Activated CD8-positive, alpha-beta memory T cell treated with anti-CD3 and anti-CD28 coated beads, Interleukin-2, amount 10 ng/mL, durations not matched to agents 7 days and 5 days (primary cell): ENCODE data around the gene PRR35. TPM values are rescaled to one million over a fixed set of nuclear protein-coding genes. Genes with fewer than 3 reads are reported as not detected.

Source experiments
- ATAC-seq: fragments of 150-1000 bp; cut with Tn5 transposase; one replicate; pipeline ENCODE4 v1.10.0; 2021; ENCODE audit warnings: moderate library complexity
- CTCF ChIA-PET: fragments of 350-600 bp; sonication (Branson Sonifier 250); formaldehyde crosslinking; loops from one replicate; lab custom pipeline; 2021; ENCODE audit warnings: antibody characterized with exemption; lab: Charles Lee
- DNase-seq: peaks from one replicate; pipeline ENCODE4 v3.0.0-alpha.2; 2020
- H3K27ac Mint-ChIP-seq: one replicate; pipeline ENCODE4 v1.8.0; 2021; ENCODE audit warnings: mild to moderate bottlenecking, mixed read lengths
- H3K27me3 Mint-ChIP-seq: one replicate; pipeline ENCODE4 v1.8.0; 2021; ENCODE audit warnings: mixed read lengths
- H3K36me3 Mint-ChIP-seq: one replicate; pipeline ENCODE4 v1.8.0; 2021; ENCODE audit warnings: mild to moderate bottlenecking, mixed read lengths
- H3K4me1 Mint-ChIP-seq: one replicate; pipeline ENCODE4 v1.8.0; 2021; ENCODE audit warnings: mixed read lengths
- H3K4me3 Mint-ChIP-seq: one replicate; pipeline ENCODE4 v1.8.0; 2021; ENCODE audit warnings: mild to moderate bottlenecking, moderate library complexity, mixed read lengths
- H3K9me3 Mint-ChIP-seq: one replicate; pipeline ENCODE4 v1.8.0; 2022; ENCODE audit warnings: low read depth, mixed read lengths
- microRNA-seq: library from miRNA; unstranded; fragments of <30 nt; microRNA quantifications from one replicate; pipeline ENCODE4 v1.2.0, GENCODE V29; 2022
- total RNA-seq, 2 experiments: library from RNA; stranded (reverse); gene quantifications; one replicate each; pipeline ENCODE4 v1.2.3, GENCODE V29; 2021

PRR35 gene
- total RNA-seq, 2 experiments from 2014 or later, result not detected

GRCh38 chr16:598823-599739, 38.9 kb downstream of the PRR35 start:
- H3K4me3 Mint-ChIP-seq, result no peak overlapping the region
- H3K36me3 Mint-ChIP-seq, result peaks cover 8% of the 10 kb centered on the region
- ATAC-seq, result no peak
- no peaks in the 10 kb centered on the region for H3K27me3 Mint-ChIP-seq
- H3K9me3 Mint-ChIP-seq, result no peaks in the 10 kb centered on the region
- no peak overlapping the region for H3K27ac Mint-ChIP-seq
- H3K4me1 Mint-ChIP-seq, result peaks cover 2% of the 10 kb centered on the region
- CTCF ChIA-PET, result no interaction called here
- no peak for DNase-seq

DNA sequence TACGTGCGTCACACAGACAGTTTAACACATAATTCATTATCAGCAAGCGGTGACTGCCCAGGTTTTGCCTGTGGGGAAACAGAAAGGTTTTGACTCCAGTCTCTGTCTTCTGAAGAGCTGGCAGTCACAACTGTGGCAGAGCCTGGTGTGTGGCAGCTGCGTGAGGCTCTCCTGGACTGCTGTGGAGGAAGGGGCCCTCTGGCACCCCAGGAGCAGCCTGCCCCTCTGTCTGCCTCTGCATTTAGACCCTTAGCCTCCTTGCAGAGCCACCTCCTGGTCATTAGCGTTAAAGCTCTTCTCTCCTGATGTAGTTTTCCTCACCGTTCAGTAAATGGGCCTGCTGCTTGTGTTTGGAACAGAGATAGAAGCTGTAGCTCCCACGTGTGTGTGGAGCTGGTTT, 40.6 kb downstream of the PRR35 start:
- Mint-ChIP-seq H3K4me1 (peaks cover 2% of the 10 kb centered on the region), H3K9me3 (no peaks in the 10 kb centered on the region), H3K27ac (no peak overlapping the region), H3K4me3 (no peak overlapping the region), H3K27me3 (no peaks in the 10 kb centered on the region), H3K36me3 (peaks cover 8% of the 10 kb centered on the region)
- ATAC-seq (no peak), DNase-seq (no peak)
- CTCF ChIA-PET, result interaction anchor here (0.7 to 0.9 kb wide), 2 partner anchors 13 to 22 kb away, joined by 3 read pairs; no protein-coding TSS in a partner anchor

GRCh38 chr16:603933-604332, 43.7 kb downstream of the PRR35 start:
- no peaks in the 10 kb centered on the region for H3K27me3 Mint-ChIP-seq
- ATAC-seq (no peak), DNase-seq (no peak)
- peaks cover 2% of the 10 kb centered on the region for H3K36me3 Mint-ChIP-seq
- H3K4me3 Mint-ChIP-seq, result no peak overlapping the region
- no peak overlapping the region for H3K27ac Mint-ChIP-seq
- no peaks in the 10 kb centered on the region for H3K9me3 Mint-ChIP-seq
- H3K4me1 Mint-ChIP-seq, result no peaks in the 10 kb centered on the region
- CTCF ChIA-PET, result interaction anchor here (0.7 kb wide), 1 partner anchor 108 kb away, joined by 3 read pairs; no protein-coding TSS in a partner anchor

GRCh38 chr16:606656-607307, 46.6 kb downstream of the PRR35 start:
- H3K27ac Mint-ChIP-seq, result no peak overlapping the region
- CTCF ChIA-PET, result no interaction called here
- no peak for ATAC-seq
- no peak overlapping the region for H3K4me3 Mint-ChIP-seq
- no peaks in the 10 kb centered on the region for H3K27me3 Mint-ChIP-seq
- no peaks in the 10 kb centered on the region for H3K9me3 Mint-ChIP-seq
- H3K36me3 Mint-ChIP-seq, result no peaks in the 10 kb centered on the region
- no peak for DNase-seq
- H3K4me1 Mint-ChIP-seq, result no peaks in the 10 kb centered on the region

GRCh38 chr16:608019-608418, 47.8 kb downstream of the PRR35 start:
- no peak for ATAC-seq
- Mint-ChIP-seq H3K36me3 (no peaks in the 10 kb centered on the region), H3K9me3 (no peaks in the 10 kb centered on the region), H3K4me3 (no peak overlapping the region), H3K27ac (no peak overlapping the region), H3K4me1 (no peaks in the 10 kb centered on the region), H3K27me3 (no peaks in the 10 kb centered on the region)
- DNase-seq, result no peak
- CTCF ChIA-PET, result no interaction called here

DNA sequence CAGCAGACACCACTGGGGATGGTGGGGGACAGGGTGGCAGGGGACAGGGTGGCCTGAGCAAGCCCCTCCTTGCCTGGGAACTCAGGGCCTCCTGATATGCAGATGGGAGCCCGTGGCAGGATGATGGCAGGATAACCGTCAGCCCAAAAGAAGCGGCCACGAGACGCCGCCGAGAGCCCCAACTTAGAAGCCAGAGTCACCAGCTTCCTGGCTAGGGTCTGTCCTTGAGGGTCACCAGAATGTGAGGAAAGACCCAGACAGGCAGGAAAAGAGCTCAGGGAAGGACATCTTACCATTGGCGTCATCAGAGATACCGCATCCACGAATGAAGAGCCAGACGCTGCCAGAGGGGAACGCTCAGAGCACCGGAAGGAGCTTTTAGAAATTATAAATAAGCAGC, 49.1 kb downstream of the PRR35 start:
- CTCF ChIA-PET, result no interaction called here
- Mint-ChIP-seq H3K27me3 (no peaks in the 10 kb centered on the region), H3K9me3 (no peaks in the 10 kb centered on the region), H3K4me3 (no peak overlapping the region), H3K4me1 (no peaks in the 10 kb centered on the region), H3K36me3 (no peaks in the 10 kb centered on the region), H3K27ac (no peak overlapping the region)
- ATAC-seq (no peak), DNase-seq (no peak)

DNA sequence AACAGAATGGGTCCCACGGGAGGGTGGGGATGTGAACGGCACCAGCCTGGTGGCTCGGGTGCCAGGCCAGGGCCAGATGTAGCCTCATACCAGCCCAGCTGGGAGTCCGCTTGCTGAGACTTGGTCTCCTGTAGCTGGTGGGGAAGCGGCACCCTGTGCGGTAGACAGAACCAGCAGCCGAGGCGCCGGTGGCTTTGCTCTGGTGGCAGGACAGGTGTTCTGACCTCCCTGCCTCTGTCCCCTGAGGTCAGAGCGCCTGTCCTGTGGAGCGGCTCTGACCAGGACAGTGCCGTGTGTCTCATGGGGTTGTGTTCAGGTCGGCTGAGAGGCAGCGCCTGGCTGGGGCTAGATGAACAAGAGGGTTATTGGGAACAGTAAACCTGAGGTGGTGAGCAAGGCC, 49.8 kb downstream of the PRR35 start:
- no peak overlapping the region for H3K4me3 Mint-ChIP-seq
- H3K27me3 Mint-ChIP-seq, result no peaks in the 10 kb centered on the region
- no peaks in the 10 kb centered on the region for H3K9me3 Mint-ChIP-seq
- no peaks in the 10 kb centered on the region for H3K4me1 Mint-ChIP-seq
- no peak overlapping the region for H3K27ac Mint-ChIP-seq
- H3K36me3 Mint-ChIP-seq, result no peaks in the 10 kb centered on the region
- CTCF ChIA-PET, result interaction anchor here (1.0 kb wide), 1 partner anchor 101 kb away, joined by 3 read pairs; no protein-coding TSS in a partner anchor
- ATAC-seq (no peak), DNase-seq (no peak)

DNA sequence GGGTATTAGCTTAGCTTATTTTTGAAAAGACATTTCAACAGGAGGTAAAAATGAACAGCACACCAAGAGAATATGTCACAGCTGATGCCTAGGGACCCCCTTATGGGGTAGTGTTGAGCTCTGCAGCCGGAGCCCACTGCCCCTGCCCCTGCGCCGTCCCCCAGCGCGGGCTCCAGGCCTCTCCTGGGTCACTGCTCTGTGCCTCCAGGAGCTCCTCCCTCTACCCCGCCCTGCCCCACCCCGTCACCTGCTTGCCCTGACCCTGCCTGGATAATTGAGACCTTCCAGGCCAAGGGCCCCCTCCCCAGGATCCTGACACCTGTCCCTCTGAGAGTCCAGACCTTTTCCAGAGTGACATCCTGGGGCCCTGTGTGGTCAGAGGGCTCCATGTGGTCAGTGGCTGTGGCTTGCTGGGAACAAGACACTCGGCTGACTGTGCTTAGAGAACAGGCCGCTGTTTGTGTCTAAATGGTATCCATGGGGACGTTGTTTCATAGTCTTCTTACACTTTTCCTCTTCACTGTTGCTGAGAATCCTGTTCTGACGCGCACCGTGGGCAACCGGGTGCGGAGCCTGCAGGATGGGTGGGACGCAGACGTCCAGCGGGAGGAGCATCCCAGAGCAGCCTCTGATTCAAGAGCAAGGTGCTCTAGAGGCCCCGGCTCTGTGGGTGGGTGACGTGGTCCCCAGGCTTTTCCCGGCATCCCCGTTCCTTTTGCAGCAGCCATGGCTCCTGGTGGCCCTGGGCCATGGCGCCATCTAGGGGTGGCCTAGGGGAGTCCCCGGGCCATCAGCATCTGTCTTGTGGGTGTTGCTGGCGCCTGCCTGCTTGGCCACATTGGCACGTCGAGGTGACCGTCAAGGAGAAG, 50.6 kb downstream of the PRR35 start:
- Mint-ChIP-seq H3K4me3 (no peak overlapping the region), H3K9me3 (no peaks in the 10 kb centered on the region), H3K36me3 (no peaks in the 10 kb centered on the region), H3K4me1 (no peaks in the 10 kb centered on the region), H3K27ac (no peak overlapping the region), H3K27me3 (no peaks in the 10 kb centered on the region)
- peak; percentile 23 for ATAC-seq
- no peak for DNase-seq
- CTCF ChIA-PET, result interaction anchor here (1.0 kb wide), 1 partner anchor 101 kb away, joined by 3 read pairs; no protein-coding TSS in a partner anchor

DNA sequence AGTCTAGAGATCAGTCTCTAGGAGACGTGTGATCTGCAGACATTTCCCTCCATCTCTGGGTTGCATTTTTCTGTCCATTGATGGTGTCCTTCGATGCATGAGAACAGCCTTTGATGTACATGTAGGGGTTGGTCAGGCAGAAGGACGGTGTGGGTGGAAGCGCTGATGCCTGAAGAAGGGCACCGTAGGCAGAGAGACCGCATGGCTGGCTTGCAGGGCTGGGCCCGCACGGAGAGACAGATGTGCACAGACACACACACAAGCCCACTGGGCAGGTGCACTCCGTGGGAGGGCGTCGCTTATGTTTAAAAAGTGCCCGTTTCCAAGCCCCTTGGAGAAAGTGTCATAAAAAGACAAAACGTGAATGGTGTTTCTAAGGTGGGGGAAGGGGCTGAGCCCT, 54.9 kb downstream of the PRR35 start:
- Mint-ChIP-seq H3K9me3 (no peaks in the 10 kb centered on the region), H3K36me3 (no peaks in the 10 kb centered on the region), H3K27me3 (no peaks in the 10 kb centered on the region), H3K4me3 (no peak overlapping the region), H3K4me1 (no peaks in the 10 kb centered on the region), H3K27ac (no peak overlapping the region)
- ATAC-seq, result no peak
- DNase-seq, result no peak
- CTCF ChIA-PET, result no interaction called here

Small RNA genes lying within 50 kb of the gene (microRNA-seq; reads per million reads assigned to microRNA genes)
- gene MIR3176 (36.6 reads per million, percentile 53 among the genes with 10 or more reads in this experiment), gene MIR5587 (4.3 reads per million, percentile 5 among the genes with 10 or more reads in this experiment)

Other genes starting within 250 kb of the PRR35 start
- gene AXIN1, start 207.7 kb upstream of the PRR35 start, total RNA-seq, result 10 to 100 TPM; 22.3 to 25.7 TPM
- 10 to 100 TPM; 89.0 to 90.7 TPM for gene MRPL28, start 189.9 kb upstream of the PRR35 start, total RNA-seq
- gene PGAP6, start 178.4 kb upstream of the PRR35 start, total RNA-seq, result 10 to 100 TPM; 46.6 to 50.4 TPM
- gene NME4, start 163.2 kb upstream of the PRR35 start, total RNA-seq, result 1 to 10 TPM; 6.7 to 7.0 TPM
- 1 to 10 TPM; 5.9 to 6.3 TPM for gene DECR2, start 158.5 kb upstream of the PRR35 start, total RNA-seq
- gene RAB11FIP3, start 134.7 kb upstream of the PRR35 start, total RNA-seq, result 10 to 100 TPM; 25.9 to 32.1 TPM
- gene CAPN15, start 32.7 kb upstream of the PRR35 start, total RNA-seq, result 100 to 1,000 TPM; 113 to 121 TPM
- 1 to 10 TPM in 1 of 2 experiments, under 1 TPM in 1; 0.94 to 1.2 TPM for gene NHLRC4, start 6.6 kb downstream of the PRR35 start, total RNA-seq
- gene PIGQ, start 9.6 kb downstream of the PRR35 start, total RNA-seq, result 10 to 100 TPM; 38.8 to 41.0 TPM
- 10 to 100 TPM; 13.3 to 14.0 TPM for gene RAB40C, start 29.7 kb downstream of the PRR35 start, total RNA-seq
- gene WFIKKN1, start 70.6 kb downstream of the PRR35 start, total RNA-seq, result under 1 TPM; 0.12 to 0.23 TPM
- 10 to 100 TPM; 86.7 to 92.6 TPM for gene METTL26, start 75.9 kb downstream of the PRR35 start, total RNA-seq
- 10 to 100 TPM; 42.5 to 47.3 TPM for gene MCRIP2, start 81.4 kb downstream of the PRR35 start, total RNA-seq
- gene WDR90, start 89.0 kb downstream of the PRR35 start, total RNA-seq, result 100 to 1,000 TPM in 1 of 2 experiments, 10 to 100 TPM in 1; 74.7 to 108 TPM
- 100 to 1,000 TPM; 134 to 168 TPM for gene RHOT2, start 107.7 kb downstream of the PRR35 start, total RNA-seq
- under 1 TPM; 0.37 to 0.79 TPM for gene RHBDL1, start 115.3 kb downstream of the PRR35 start, total RNA-seq
- 10 to 100 TPM; 84.2 to 87.1 TPM for gene STUB1, start 120.0 kb downstream of the PRR35 start, total RNA-seq
- 10 to 100 TPM; 30.5 to 37.1 TPM for gene JMJD8, start 123.9 kb downstream of the PRR35 start, total RNA-seq
- gene WDR24, start 130.0 kb downstream of the PRR35 start, total RNA-seq, result 10 to 100 TPM; 18.9 to 19.4 TPM
- 1 to 10 TPM; 4.2 to 7.5 TPM for gene FBXL16, start 145.4 kb downstream of the PRR35 start, total RNA-seq
- gene METRN, start 154.7 kb downstream of the PRR35 start, total RNA-seq, result 10 to 100 TPM in 1 of 2 experiments, 1 to 10 TPM in 1; 9.8 to 14.0 TPM
- gene ANTKMT, start 160.8 kb downstream of the PRR35 start, total RNA-seq, result 10 to 100 TPM; 14.8 to 21.1 TPM
- 1 to 10 TPM; 2.5 to 2.9 TPM for gene CCDC78, start 166.0 kb downstream of the PRR35 start, total RNA-seq
- gene HAGHL, start 166.7 kb downstream of the PRR35 start, total RNA-seq, result 10 to 100 TPM; 13.0 to 14.3 TPM
- gene CIAO3, start 180.6 kb downstream of the PRR35 start, total RNA-seq, result 10 to 100 TPM; 34.8 to 37.0 TPM
- not detected for gene MSLN, start 200.3 kb downstream of the PRR35 start, total RNA-seq
- 10 to 100 TPM; 27.8 to 38.0 TPM for gene RPUSD1, start 228.0 kb downstream of the PRR35 start, total RNA-seq
- gene CHTF18, start 228.2 kb downstream of the PRR35 start, total RNA-seq, result 100 to 1,000 TPM; 125 to 139 TPM
- not detected for gene GNG13, start 240.3 kb downstream of the PRR35 start, total RNA-seq